Measurements from ENCODE around the gene C20orf202. TPM values are rescaled to one million over a fixed set of nuclear protein-coding genes. Genes with fewer than 3 reads are reported as not detected.

Gene C20orf202
- polyA plus RNA-seq (2013, experiment 1 of 2): not detected
- not detected for polyA plus RNA-seq (2013, experiment 2 of 2)

DNA sequence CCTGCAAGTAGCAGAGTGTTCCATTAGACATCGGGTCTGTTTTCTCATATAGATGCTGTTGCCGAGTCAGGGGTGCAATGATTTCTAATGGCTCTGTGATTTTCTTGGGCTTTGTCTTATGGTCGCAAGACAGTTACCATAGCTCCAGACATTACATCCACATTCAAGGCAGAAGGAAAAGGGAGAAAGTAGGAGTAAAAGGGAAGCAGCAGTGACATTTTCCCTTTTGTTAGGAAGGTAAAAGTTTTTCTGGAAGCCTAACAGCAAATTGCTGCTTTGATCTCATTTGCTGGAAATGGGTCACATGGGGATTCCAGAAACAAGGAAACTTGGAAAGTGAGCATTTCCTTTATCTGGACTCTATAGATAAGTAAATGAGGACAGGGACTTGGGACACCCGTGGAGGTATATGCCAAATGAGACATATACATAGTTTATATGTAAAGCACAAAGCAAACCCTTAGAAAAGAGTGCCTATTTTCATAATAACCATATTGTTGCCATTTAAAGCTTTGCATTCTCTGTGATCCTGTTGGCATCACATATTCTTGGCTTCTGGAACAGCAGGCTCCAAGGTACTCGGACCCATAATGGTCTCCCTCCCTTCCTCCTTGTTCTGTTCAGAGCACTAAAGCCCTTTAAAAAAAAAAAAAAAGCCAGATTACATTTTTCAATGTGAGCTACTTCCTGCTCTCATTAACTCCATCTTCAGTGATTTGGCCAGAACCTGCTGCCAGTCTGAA, at the start of gene C20orf202:
Gene C20orf202 (plus strand): TSS at position 693 of the 743 bp plus-strand sequence. CDS start 132 bp downstream, outside the sequence.
- H3K79me2 ChIP-seq (ENCODE audit: control insufficient read depth, insufficient read depth, low read length): no peaks in the 10 kb centered on the region
- H3K4ac ChIP-seq (ENCODE audit: low read depth, low read length): no peak within 1 kb of the TSS
- no peak within 1 kb of the TSS for H3K9ac ChIP-seq (ENCODE audit: low read length)
- no peak within 1 kb of the TSS for H4K8ac ChIP-seq (ENCODE audit: low read depth, low read length)
- H3K27ac ChIP-seq (ENCODE audit: low read depth, low read length): no peak within 1 kb of the TSS
- H3K27me3 ChIP-seq (ENCODE audit: insufficient read depth, low read length, poor library complexity): no peaks in the 10 kb centered on the region
- H3K4me1 ChIP-seq (ENCODE audit: control insufficient read depth, low read depth, low read length): no peaks in the 10 kb centered on the region
- H3K4me3 ChIP-seq (ENCODE audit: low read length): no peak within 1 kb of the TSS
- no peak within 1 kb of the TSS for H2BK120ac ChIP-seq (ENCODE audit: low read depth, low read length)
- no peaks in the 10 kb centered on the region for H3K79me1 ChIP-seq (ENCODE audit: low read length)
- no peak within 1 kb of the TSS for H3K4me2 ChIP-seq (ENCODE audit: low read length)
- no peak within 1 kb of the TSS for H3K23ac ChIP-seq (ENCODE audit: low read length)
- no CpG with 5 or more reads among the region's 5 CpGs for WGBS (ENCODE audit: extremely low coverage, insufficient coverage, low lambda C conversion rate)
- no peaks in the 10 kb centered on the region for H3K36me3 ChIP-seq (ENCODE audit: control insufficient read depth, insufficient read depth, low read length)
- no peak for DNase-seq
- no peak within 1 kb of the TSS for H2BK5ac ChIP-seq (ENCODE audit: low read length)
- H2BK15ac ChIP-seq (replicated peaks; ENCODE audit: low read depth): no peak within 1 kb of the TSS
- H4K5ac ChIP-seq (ENCODE audit: low read length): no peak within 1 kb of the TSS
- peak within 1 kb of the TSS; percentile 46 for H3K56ac ChIP-seq (ENCODE audit: low read length)
- no peak within 1 kb of the TSS for H3K18ac ChIP-seq (ENCODE audit: low read length)
- H2AK5ac ChIP-seq (ENCODE audit: low read length): no peak within 1 kb of the TSS

DNA sequence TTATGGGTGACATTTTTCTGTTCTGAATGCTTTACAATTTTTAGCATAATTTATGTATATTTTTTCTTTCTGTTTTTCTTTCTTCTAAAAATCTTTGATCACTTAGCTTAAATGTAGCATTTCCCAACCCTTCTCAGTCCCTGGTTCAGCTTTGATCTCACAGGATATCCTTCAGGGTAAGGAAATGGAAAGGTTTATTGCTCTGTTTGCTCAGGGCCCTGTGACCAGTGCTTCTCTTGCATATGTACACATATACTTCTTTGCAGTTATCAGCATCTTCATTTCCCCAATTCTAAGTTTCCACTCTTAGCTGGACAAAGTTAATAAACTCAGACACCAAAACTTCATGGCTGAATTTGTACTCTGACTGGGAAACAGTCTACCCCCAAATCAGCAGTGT, 49.0 kb upstream of the C20orf202 start:
- Histone ChIP-seq H2BK5ac (ENCODE audit: low read length) (no peak overlapping the region), H3K27ac (ENCODE audit: low read depth, low read length) (no peak overlapping the region), H3K56ac (ENCODE audit: low read length) (no peak overlapping the region), H3K18ac (ENCODE audit: low read length) (no peak overlapping the region), H3K79me1 (ENCODE audit: low read length) (peaks cover 4% of the 10 kb centered on the region), H3K4me1 (ENCODE audit: control insufficient read depth, low read depth, low read length) (no peaks in the 10 kb centered on the region), H4K5ac (ENCODE audit: low read length) (no peak overlapping the region), H3K4ac (ENCODE audit: low read depth, low read length) (no peak overlapping the region), H3K27me3 (ENCODE audit: insufficient read depth, low read length, poor library complexity) (no peaks in the 10 kb centered on the region), H3K23ac (ENCODE audit: low read length) (no peak overlapping the region), H3K9ac (ENCODE audit: low read length) (no peak overlapping the region), H4K8ac (ENCODE audit: low read depth, low read length) (no peak overlapping the region), H3K4me2 (ENCODE audit: low read length) (no peak overlapping the region), H3K4me3 (ENCODE audit: low read length) (no peak overlapping the region), H3K36me3 (ENCODE audit: control insufficient read depth, insufficient read depth, low read length) (no peaks in the 10 kb centered on the region), H2BK15ac (replicated peaks; ENCODE audit: low read depth) (no peak overlapping the region), H2AK5ac (ENCODE audit: low read length) (no peak overlapping the region), H3K79me2 (ENCODE audit: control insufficient read depth, insufficient read depth, low read length) (no peaks in the 10 kb centered on the region), H2BK120ac (ENCODE audit: low read depth, low read length) (no peak overlapping the region)
- DNase-seq: no peak

DNA sequence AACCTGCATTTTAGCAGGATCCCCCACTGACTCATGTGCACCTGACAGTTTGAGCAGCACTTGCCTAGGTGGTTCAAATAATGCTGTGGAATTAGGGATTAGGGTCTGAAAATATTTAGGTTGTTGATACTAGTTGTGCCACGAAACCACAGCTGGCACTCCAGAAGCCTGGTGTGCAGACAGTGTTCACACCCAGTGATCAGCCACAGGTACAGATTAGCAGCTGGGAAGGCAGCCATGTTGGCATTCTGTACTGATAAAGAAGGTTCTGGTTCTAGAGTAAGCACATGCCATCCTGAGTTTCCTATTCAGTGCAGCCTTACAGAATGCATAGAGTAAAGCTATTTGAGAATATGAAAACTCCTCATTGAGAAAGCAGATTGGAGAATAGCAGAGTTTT, 48.6 kb upstream of the C20orf202 start:
- Histone ChIP-seq H3K4me3 (ENCODE audit: low read length) (no peak overlapping the region), H3K36me3 (ENCODE audit: control insufficient read depth, insufficient read depth, low read length) (no peaks in the 10 kb centered on the region), H2AK5ac (ENCODE audit: low read length) (no peak overlapping the region), H3K4ac (ENCODE audit: low read depth, low read length) (no peak overlapping the region), H4K8ac (ENCODE audit: low read depth, low read length) (no peak overlapping the region), H2BK5ac (ENCODE audit: low read length) (no peak overlapping the region), H3K9ac (ENCODE audit: low read length) (no peak overlapping the region), H3K27me3 (ENCODE audit: insufficient read depth, low read length, poor library complexity) (no peaks in the 10 kb centered on the region), H3K18ac (ENCODE audit: low read length) (no peak overlapping the region), H2BK120ac (ENCODE audit: low read depth, low read length) (no peak overlapping the region), H3K23ac (ENCODE audit: low read length) (no peak overlapping the region), H2BK15ac (replicated peaks; ENCODE audit: low read depth) (no peak overlapping the region), H3K79me1 (ENCODE audit: low read length) (peaks cover 2% of the 10 kb centered on the region), H3K4me2 (ENCODE audit: low read length) (no peak overlapping the region), H3K27ac (ENCODE audit: low read depth, low read length) (no peak overlapping the region), H4K5ac (ENCODE audit: low read length) (no peak overlapping the region), H3K56ac (ENCODE audit: low read length) (no peak overlapping the region), H3K4me1 (ENCODE audit: control insufficient read depth, low read depth, low read length) (no peaks in the 10 kb centered on the region), H3K79me2 (ENCODE audit: control insufficient read depth, insufficient read depth, low read length) (no peaks in the 10 kb centered on the region)
- no peak for DNase-seq
- WGBS (ENCODE audit: extremely low coverage, insufficient coverage, low lambda C conversion rate): no CpG with 5 or more reads among the region's 1 CpG

DNA sequence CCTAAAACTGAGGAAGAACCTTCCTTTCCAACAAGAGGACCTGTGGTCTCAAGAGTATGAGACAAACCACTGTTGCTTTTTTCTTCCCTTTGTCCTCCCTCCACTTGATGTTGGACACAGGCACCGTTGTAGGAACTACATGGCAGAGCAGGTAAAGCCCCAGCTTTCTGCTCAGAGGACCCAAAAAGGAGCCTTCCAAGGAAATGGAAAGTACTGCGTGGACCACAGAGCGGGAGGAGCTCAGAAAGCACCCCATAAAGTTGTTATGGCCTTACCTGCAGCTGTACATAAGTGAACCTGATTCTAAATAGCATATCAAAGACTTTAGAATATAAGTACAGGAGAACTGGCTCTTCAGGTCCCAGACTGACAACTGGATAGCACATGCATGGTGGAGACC, 47.9 kb upstream of the C20orf202 start:
- no peaks in the 10 kb centered on the region for H3K4me1 ChIP-seq (ENCODE audit: control insufficient read depth, low read depth, low read length)
- H3K79me1 ChIP-seq (ENCODE audit: low read length): no peaks in the 10 kb centered on the region
- no peak overlapping the region for H4K8ac ChIP-seq (ENCODE audit: low read depth, low read length)
- H2BK120ac ChIP-seq (ENCODE audit: low read depth, low read length): no peak overlapping the region
- H2BK15ac ChIP-seq (replicated peaks; ENCODE audit: low read depth): no peak overlapping the region
- no peak for DNase-seq
- no peak overlapping the region for H3K4ac ChIP-seq (ENCODE audit: low read depth, low read length)
- H2BK5ac ChIP-seq (ENCODE audit: low read length): no peak overlapping the region
- no peak overlapping the region for H3K4me3 ChIP-seq (ENCODE audit: low read length)
- H4K5ac ChIP-seq (ENCODE audit: low read length): no peak overlapping the region
- no peak overlapping the region for H3K23ac ChIP-seq (ENCODE audit: low read length)
- H3K18ac ChIP-seq (ENCODE audit: low read length): no peak overlapping the region
- no CpG with 5 or more reads among the region's 3 CpGs for WGBS (ENCODE audit: extremely low coverage, insufficient coverage, low lambda C conversion rate)
- no peak overlapping the region for H3K4me2 ChIP-seq (ENCODE audit: low read length)
- H3K56ac ChIP-seq (ENCODE audit: low read length): no peak overlapping the region
- no peaks in the 10 kb centered on the region for H3K79me2 ChIP-seq (ENCODE audit: control insufficient read depth, insufficient read depth, low read length)
- H3K27me3 ChIP-seq (ENCODE audit: insufficient read depth, low read length, poor library complexity): no peaks in the 10 kb centered on the region
- H3K9ac ChIP-seq (ENCODE audit: low read length): no peak overlapping the region
- no peak overlapping the region for H3K27ac ChIP-seq (ENCODE audit: low read depth, low read length)
- no peak overlapping the region for H2AK5ac ChIP-seq (ENCODE audit: low read length)
- no peaks in the 10 kb centered on the region for H3K36me3 ChIP-seq (ENCODE audit: control insufficient read depth, insufficient read depth, low read length)

GRCh38 chr20:1160496-1160895, 42.8 kb upstream of the C20orf202 start:
- no peak overlapping the region for H3K18ac ChIP-seq (ENCODE audit: low read length)
- H3K4me3 ChIP-seq (ENCODE audit: low read length): no peak overlapping the region
- no peaks in the 10 kb centered on the region for H3K79me1 ChIP-seq (ENCODE audit: low read length)
- H4K5ac ChIP-seq (ENCODE audit: low read length): no peak overlapping the region
- WGBS (ENCODE audit: extremely low coverage, insufficient coverage, low lambda C conversion rate): no CpG with 5 or more reads among the region's 10 CpGs
- no peak overlapping the region for H2BK5ac ChIP-seq (ENCODE audit: low read length)
- no peak overlapping the region for H2AK5ac ChIP-seq (ENCODE audit: low read length)
- no peaks in the 10 kb centered on the region for H3K27me3 ChIP-seq (ENCODE audit: insufficient read depth, low read length, poor library complexity)
- H2BK15ac ChIP-seq (replicated peaks; ENCODE audit: low read depth): no peak overlapping the region
- no peak overlapping the region for H2BK120ac ChIP-seq (ENCODE audit: low read depth, low read length)
- H3K56ac ChIP-seq (ENCODE audit: low read length): no peak overlapping the region
- peaks cover 8% of the 10 kb centered on the region for H3K36me3 ChIP-seq (ENCODE audit: control insufficient read depth, insufficient read depth, low read length)
- no peak overlapping the region for H3K4ac ChIP-seq (ENCODE audit: low read depth, low read length)
- H3K4me1 ChIP-seq (ENCODE audit: control insufficient read depth, low read depth, low read length): no peaks in the 10 kb centered on the region
- no peaks in the 10 kb centered on the region for H3K79me2 ChIP-seq (ENCODE audit: control insufficient read depth, insufficient read depth, low read length)
- no peak for DNase-seq
- no peak overlapping the region for H3K23ac ChIP-seq (ENCODE audit: low read length)
- H3K4me2 ChIP-seq (ENCODE audit: low read length): no peak overlapping the region
- no peak overlapping the region for H3K9ac ChIP-seq (ENCODE audit: low read length)
- no peak overlapping the region for H4K8ac ChIP-seq (ENCODE audit: low read depth, low read length)
- H3K27ac ChIP-seq (ENCODE audit: low read depth, low read length): no peak overlapping the region

DNA sequence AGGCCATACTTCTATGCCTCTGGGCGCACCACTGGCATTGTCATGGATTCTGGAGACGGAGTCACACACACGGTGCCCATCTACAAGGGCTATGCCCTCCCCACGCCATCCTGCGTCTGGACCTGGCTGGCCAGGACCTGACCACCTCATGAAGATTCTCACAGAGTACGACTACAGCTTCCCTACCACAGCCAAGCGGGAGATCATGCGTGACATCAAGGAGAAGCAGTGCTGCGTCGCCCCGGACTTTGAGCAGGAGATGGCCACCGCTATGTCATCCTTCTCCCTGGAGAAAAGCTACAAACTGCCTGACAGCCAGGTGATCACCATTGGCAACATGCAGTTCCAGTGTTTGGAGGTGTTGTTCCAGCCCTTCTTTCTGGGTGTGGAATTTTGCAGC, 42.3 kb upstream of the C20orf202 start:
- no peak overlapping the region for H3K9ac ChIP-seq (ENCODE audit: low read length)
- no peak overlapping the region for H2BK15ac ChIP-seq (replicated peaks; ENCODE audit: low read depth)
- no peak overlapping the region for H2BK5ac ChIP-seq (ENCODE audit: low read length)
- H2BK120ac ChIP-seq (ENCODE audit: low read depth, low read length): no peak overlapping the region
- H3K4me2 ChIP-seq (ENCODE audit: low read length): no peak overlapping the region
- no peak overlapping the region for H3K27ac ChIP-seq (ENCODE audit: low read depth, low read length)
- no peak for DNase-seq
- H3K4me3 ChIP-seq (ENCODE audit: low read length): no peak overlapping the region
- H3K27me3 ChIP-seq (ENCODE audit: insufficient read depth, low read length, poor library complexity): no peaks in the 10 kb centered on the region
- no peak overlapping the region for H3K4ac ChIP-seq (ENCODE audit: low read depth, low read length)
- no peaks in the 10 kb centered on the region for H3K79me1 ChIP-seq (ENCODE audit: low read length)
- H3K23ac ChIP-seq (ENCODE audit: low read length): no peak overlapping the region
- H3K56ac ChIP-seq (ENCODE audit: low read length): no peak overlapping the region
- H4K5ac ChIP-seq (ENCODE audit: low read length): no peak overlapping the region
- peaks cover 9% of the 10 kb centered on the region for H3K36me3 ChIP-seq (ENCODE audit: control insufficient read depth, insufficient read depth, low read length)
- no CpG with 5 or more reads among the region's 12 CpGs for WGBS (ENCODE audit: extremely low coverage, insufficient coverage, low lambda C conversion rate)
- H3K79me2 ChIP-seq (ENCODE audit: control insufficient read depth, insufficient read depth, low read length): no peaks in the 10 kb centered on the region
- no peak overlapping the region for H3K18ac ChIP-seq (ENCODE audit: low read length)
- H4K8ac ChIP-seq (ENCODE audit: low read depth, low read length): no peak overlapping the region
- H2AK5ac ChIP-seq (ENCODE audit: low read length): no peak overlapping the region
- no peaks in the 10 kb centered on the region for H3K4me1 ChIP-seq (ENCODE audit: control insufficient read depth, low read depth, low read length)
